Jurkat, Clone E6-1 (cell line): ENCODE results near the gene CNTN1.

Source experiments
- DNase-seq: peaks from one replicate; pipeline ENCODE4 v3.0.0-alpha.2; 2011; ENCODE audit warnings: low read depth, low spot score
- H3K4me3 ChIP-seq: 2 replicates; pipeline ENCODE4 v1.5.1; 2011; ENCODE audit warnings: mild to moderate bottlenecking, low read length, control low read depth, moderate library complexity

Gene CNTN1

DNA sequence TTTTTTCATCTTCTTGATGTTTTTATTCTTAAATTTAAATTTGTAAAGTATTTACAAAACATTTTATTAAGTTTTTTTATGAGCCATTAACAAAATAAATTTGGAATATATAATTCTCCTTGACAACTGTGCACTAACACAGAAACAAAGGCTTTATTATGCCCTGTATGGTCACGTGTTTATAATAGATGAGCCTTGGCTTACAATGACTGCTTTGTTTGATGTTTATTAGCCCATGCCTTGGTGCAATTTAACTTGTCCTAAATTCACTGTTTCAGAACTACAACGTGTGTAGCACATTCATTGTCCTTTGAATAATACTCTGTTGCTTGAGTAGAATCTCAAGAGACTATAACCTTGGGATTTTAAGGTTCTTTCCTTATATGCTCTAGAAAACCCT is 59.8 kb downstream of the CNTN1 start:
- no peak for DNase-seq
- H3K4me3 ChIP-seq = no peak overlapping the region

DNA sequence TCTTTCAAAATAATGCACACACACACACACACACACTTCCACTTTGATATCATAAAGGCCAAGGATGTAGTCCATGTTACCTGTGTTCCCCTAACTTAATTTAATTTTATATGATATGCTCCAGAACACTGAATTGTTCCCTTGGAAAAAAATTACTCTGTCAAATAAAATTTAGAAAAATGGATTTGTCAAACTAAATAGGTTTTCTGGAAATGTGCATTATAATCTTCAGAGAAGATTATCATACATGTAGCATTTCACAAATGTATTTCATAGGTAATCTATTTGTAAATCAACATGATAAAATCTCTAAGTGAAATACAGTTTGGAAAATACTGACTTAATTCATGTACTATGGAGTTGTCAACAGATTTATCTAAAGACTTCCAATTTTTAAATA is 68.6 kb downstream of the CNTN1 start:
- H3K4me3 ChIP-seq = no peak overlapping the region
- no peak for DNase-seq

GRCh38 chr12:40762072-40762471 is 69.8 kb downstream of the CNTN1 start:
- DNase-seq = no peak

GRCh38 chr12:40768125-40768864 is 76.1 kb downstream of the CNTN1 start:
- DNase-seq = no peak
- H3K4me3 ChIP-seq = no peak overlapping the region

More at GRCh38 chr12:40762072-40762471, 69.8 kb downstream of the CNTN1 start:
- no peak overlapping the region for H3K4me3 ChIP-seq

- no peak overlapping the region for H3K4me3 ChIP-seq
- no peak for DNase-seq
Observed at GRCh38 chr12:40769846-40770245, 77.6 kb downstream of the CNTN1 start.

DNA sequence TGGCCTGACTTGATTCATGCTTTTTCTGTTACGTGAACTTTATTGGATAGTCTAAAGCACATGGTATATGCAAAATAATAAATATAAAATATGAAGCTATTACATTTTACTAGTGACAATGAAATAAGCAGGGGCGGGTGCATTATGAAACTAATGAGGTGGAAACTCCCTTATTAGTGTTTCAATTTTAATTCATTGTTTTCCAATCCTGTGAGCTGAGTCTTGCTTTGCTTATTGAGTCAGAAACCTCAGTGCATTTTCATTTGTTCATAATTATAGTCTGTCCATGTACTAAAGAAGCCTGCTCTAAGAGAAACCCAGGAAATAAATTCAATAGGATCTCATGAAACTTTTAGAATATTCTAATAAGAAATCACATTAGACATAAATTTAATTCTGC is 78.5 kb downstream of the CNTN1 start:
- DNase-seq = no peak
- H3K4me3 ChIP-seq = no peak overlapping the region

- no peak for DNase-seq
- no peak overlapping the region for H3K4me3 ChIP-seq
Observed at GRCh38 chr12:40775661-40776060, 83.4 kb downstream of the CNTN1 start.

- no peak for DNase-seq
- H3K4me3 ChIP-seq = no peak overlapping the region
Observed at GRCh38 chr12:40784102-40784501, 91.9 kb downstream of the CNTN1 start.

- no peak overlapping the region for H3K4me3 ChIP-seq
- no peak for DNase-seq
Observed at GRCh38 chr12:40788276-40788675, 96.0 kb downstream of the CNTN1 start.

- no peak overlapping the region for H3K4me3 ChIP-seq
- DNase-seq = no peak
Observed at GRCh38 chr12:40792792-40793386, 100.7 kb downstream of the CNTN1 start.

DNA sequence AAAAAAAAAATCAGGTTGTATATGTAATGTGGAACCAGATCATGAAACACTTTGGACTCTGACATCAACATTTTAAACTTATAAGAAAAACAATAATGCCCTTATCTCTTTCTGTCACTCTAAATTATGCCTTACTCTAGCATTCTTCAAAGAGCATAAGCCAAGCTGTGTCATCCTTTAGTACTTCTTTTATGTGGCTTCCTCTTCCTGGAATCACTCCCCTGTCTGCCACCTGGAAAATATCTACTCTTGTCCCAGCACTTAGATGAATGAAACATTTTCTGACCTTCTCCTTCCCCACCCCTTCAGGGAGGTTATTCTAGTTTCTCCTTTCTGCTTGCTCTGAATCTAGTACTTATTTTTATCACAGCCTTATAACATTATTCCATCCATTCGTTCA is 101.2 kb downstream of the CNTN1 start:
- no peak overlapping the region for H3K4me3 ChIP-seq
- peak; percentile 5 for DNase-seq

- no peak overlapping the region for H3K4me3 ChIP-seq
- DNase-seq = no peak
Observed at GRCh38 chr12:40794087-40794486, 101.8 kb downstream of the CNTN1 start.

DNA sequence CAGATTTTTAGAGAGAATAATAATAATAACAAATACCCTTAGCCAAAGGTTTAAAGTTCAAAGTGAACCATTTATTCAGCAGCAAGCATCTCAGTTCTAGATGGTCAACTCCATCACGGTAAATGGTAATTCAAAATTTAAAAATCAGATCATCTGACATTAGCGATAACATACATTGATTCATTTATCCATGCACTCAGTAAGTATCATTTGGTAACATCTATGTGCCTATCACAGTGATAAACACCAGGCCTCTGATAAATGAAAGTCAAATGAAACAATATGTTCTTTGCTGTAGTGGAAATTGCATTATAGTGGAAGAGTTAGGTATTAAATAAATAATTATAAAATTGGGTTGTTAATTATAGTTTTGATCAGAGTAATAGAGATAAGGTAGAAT is 108.8 kb downstream of the CNTN1 start:
- no peak for DNase-seq
- H3K4me3 ChIP-seq = no peak overlapping the region

- DNase-seq = no peak
- no peak overlapping the region for H3K4me3 ChIP-seq
Observed at GRCh38 chr12:40801861-40802260, 109.6 kb downstream of the CNTN1 start.

GRCh38 chr12:40802656-40803055 is 110.4 kb downstream of the CNTN1 start:
- DNase-seq = no peak
- H3K4me3 ChIP-seq = no peak overlapping the region

DNA sequence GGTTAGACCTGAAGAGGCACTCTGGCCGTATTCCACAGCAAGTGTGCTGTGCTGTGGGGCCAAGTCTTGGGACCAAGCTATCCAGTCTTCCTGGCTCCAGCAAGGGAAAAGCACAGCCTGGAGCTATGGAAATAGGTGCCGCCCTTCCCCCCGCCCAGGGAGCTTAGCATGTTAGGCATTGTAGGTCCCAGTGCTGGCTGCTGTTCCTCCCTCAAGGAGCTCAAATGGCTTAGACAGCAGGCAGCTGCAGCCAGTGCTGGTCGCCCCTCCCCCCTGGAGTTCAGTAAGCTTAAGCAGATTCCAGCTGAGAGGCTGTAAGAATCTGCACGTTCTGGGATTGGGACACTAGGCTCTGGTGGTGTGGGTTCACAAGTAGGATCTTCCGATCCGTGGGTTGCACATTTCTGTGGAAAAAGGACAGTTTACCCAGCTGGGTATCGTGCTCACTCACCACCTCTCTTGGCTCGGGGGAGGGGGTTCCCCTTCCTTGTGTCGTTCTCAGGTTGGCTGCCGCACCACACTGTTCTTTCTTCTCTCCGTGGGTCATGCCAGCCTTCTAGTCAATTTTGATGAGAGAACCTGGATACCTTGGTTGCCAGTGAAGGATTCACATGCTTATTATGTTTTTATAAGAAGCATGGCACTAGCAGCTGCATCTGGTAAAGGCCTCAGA is 127.3 kb downstream of the CNTN1 start:
- no peak overlapping the region for H3K4me3 ChIP-seq
- DNase-seq = no peak

GRCh38 chr12:40820794-40821484 is 128.7 kb downstream of the CNTN1 start:
- DNase-seq = no peak
- H3K4me3 ChIP-seq = no peak overlapping the region

DNA sequence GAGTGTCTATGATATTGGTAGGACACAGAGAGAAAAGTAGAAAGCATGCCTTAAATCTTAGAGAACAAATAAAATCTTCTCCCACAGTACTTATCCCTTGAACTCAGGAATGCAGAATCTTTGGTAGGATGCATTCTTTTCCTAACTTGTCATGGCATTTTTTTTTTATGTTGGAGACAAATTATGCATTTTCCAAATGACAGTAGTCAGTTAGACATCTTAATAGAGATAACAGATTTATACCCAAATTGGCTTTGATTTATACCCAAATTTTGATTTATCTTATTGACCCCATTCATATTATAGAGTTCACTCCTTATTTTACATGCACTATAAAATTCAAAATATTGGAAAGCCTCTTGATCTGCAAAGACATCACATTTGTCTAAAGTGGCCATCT is 132.9 kb downstream of the CNTN1 start:
- no peak for DNase-seq

GRCh38 chr12:40827683-40828592 is 135.7 kb downstream of the CNTN1 start:
- no peak overlapping the region for H3K4me3 ChIP-seq
- DNase-seq = no peak

More for the DNA sequence above, 132.9 kb downstream of the CNTN1 start:
- no peak overlapping the region for H3K4me3 ChIP-seq
